Measurements from ENCODE around the gene PRKG1. TPM values are rescaled to one million over a fixed set of nuclear protein-coding genes. Genes with fewer than 3 reads are reported as not detected.

Gene PRKG1
- total RNA-seq, 4 donors from 2014 or later = 26.5 to 72.3 (median 58.1) TPM

GRCh38 chr10:51363415-51363814, 289.1 kb downstream of the PRKG1 start:
- WGBS, 2 donors = 91 to 93% methylated on average over 4 of the region's 4 CpGs
- Histone ChIP-seq H3K9me3 (no peaks in the 10 kb centered on the region), H3K27ac (no peak overlapping the region), H3K27me3 (no peaks in the 10 kb centered on the region), H3K4me3 (replicated peaks in 1 of 3) (no peak overlapping the region), H3K36me3 (no peaks in the 10 kb centered on the region), H3K4me1 (no peaks in the 10 kb centered on the region)
- no peak for TF ChIP-seq POLR2A (IDR thresholded peaks at IDR 0.05)
- TF ChIP-seq CTCF (IDR thresholded peaks at IDR 0.05) = no peak
- intact Hi-C loops (cut with DNase I) = no loop called here
- DNase-seq = no peak

- WGBS, 2 donors = 84% methylated on average over 2 of the region's 2 CpGs
- H3K27me3 ChIP-seq = no peaks in the 10 kb centered on the region
- intact Hi-C loops (cut with DNase I) = no loop called here
- TF ChIP-seq POLR2A (IDR thresholded peaks at IDR 0.05) (no peak), CTCF (IDR thresholded peaks at IDR 0.05) (no peak)
- no peak for DNase-seq
- no peaks in the 10 kb centered on the region for H3K9me3 ChIP-seq
- H3K4me1 ChIP-seq = no peaks in the 10 kb centered on the region
- H3K36me3 ChIP-seq = no peaks in the 10 kb centered on the region
- no peak overlapping the region for H3K4me3 ChIP-seq (replicated peaks in 1 of 3)
- no peak overlapping the region for H3K27ac ChIP-seq
These were observed 290.4 kb downstream of the PRKG1 start for GRCh38 chr10:51364674-51365073.

GRCh38 chr10:51366044-51366443, 291.8 kb downstream of the PRKG1 start:
- Histone ChIP-seq H3K9me3 (no peaks in the 10 kb centered on the region), H3K4me1 (no peaks in the 10 kb centered on the region), H3K27me3 (no peaks in the 10 kb centered on the region), H3K27ac (peak overlapping the region; percentile 52 to 80 (median 56)), H3K4me3 (replicated peaks in 1 of 3) (no peak overlapping the region), H3K36me3 (no peaks in the 10 kb centered on the region)
- no peak for TF ChIP-seq CTCF (IDR thresholded peaks at IDR 0.05)
- TF ChIP-seq POLR2A (IDR thresholded peaks at IDR 0.05) = no peak
- intact Hi-C loops (cut with DNase I) = no loop called here
- peak in 1 of 2 donors; percentile 32 for DNase-seq
- WGBS, 2 donors = 86 to 94% methylated on average over 1 of the region's 1 CpG

GRCh38 chr10:51367127-51367526, 292.8 kb downstream of the PRKG1 start:
- intact Hi-C loops (cut with DNase I) = no loop called here
- Histone ChIP-seq H3K27me3 (no peaks in the 10 kb centered on the region), H3K9me3 (no peaks in the 10 kb centered on the region), H3K4me1 (no peaks in the 10 kb centered on the region), H3K36me3 (no peaks in the 10 kb centered on the region), H3K4me3 (replicated peaks in 1 of 3) (peak overlapping the region in 2 of 3 donors; percentile 14 to 20), H3K27ac (peak overlapping the region; percentile 52 to 80 (median 56))
- TF ChIP-seq CTCF (IDR thresholded peaks at IDR 0.05) = no peak
- TF ChIP-seq POLR2A (IDR thresholded peaks at IDR 0.05) = peak in 1 of 2 donors; percentile 21
- 16 to 29% methylated on average over 4 of the region's 4 CpGs for WGBS, 2 donors
- DNase-seq = no peak

GRCh38 chr10:51367694-51368093, 293.4 kb downstream of the PRKG1 start:
- H3K9me3 ChIP-seq = no peaks in the 10 kb centered on the region
- intact Hi-C loops (cut with DNase I) = no loop called here
- no peak for TF ChIP-seq POLR2A (IDR thresholded peaks at IDR 0.05)
- TF ChIP-seq CTCF (IDR thresholded peaks at IDR 0.05) = no peak
- H3K27ac ChIP-seq = peak overlapping the region in 2 of 3 donors; percentile 56 to 80
- H3K4me1 ChIP-seq = no peaks in the 10 kb centered on the region
- no peaks in the 10 kb centered on the region for H3K36me3 ChIP-seq
- 84 to 85% methylated on average over 1 of the region's 1 CpG for WGBS, 2 donors
- H3K27me3 ChIP-seq = no peaks in the 10 kb centered on the region
- H3K4me3 ChIP-seq (replicated peaks in 1 of 3) = peak overlapping the region in 1 of 3 donors; percentile 14
- DNase-seq = no peak
